ENCODE measurements around the gene DAPK1. TPM values are rescaled to one million over a fixed set of nuclear protein-coding genes. Genes with fewer than 3 reads are reported as not detected.

Gene DAPK1
- total and polyA plus RNA-seq, 2 donors (not counting 3 experiments of a cell fraction or from before 2014, with no cell fraction given): 58.9 to 119 TPM

DNA sequence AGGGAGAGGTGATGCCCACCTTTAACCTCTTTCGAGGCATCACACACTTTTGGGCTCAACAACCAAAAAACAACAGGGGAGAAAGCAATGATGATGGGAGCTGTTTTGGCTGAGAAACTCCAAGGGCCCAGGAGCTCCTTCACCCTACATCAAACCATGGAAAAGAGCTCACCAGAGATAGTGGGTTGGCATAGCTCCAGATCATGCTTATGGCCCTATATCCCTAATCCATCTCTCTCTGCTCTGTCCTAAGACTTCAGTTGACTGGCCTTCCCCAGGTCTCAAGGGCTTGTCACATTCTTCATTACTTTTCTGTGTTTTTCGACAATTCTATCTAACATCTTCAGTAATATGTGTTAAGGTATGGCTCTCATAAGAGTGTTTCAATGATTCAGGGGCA is 222.5 kb downstream of the DAPK1 start:
- ChIA-PET CTCF (no interaction called here), POLR2A (no interaction called here)
- Histone ChIP-seq H3K79me2 (ENCODE audit: control insufficient read depth, insufficient read depth, low read length) (no peaks in the 10 kb centered on the region), H3K9ac (replicated peaks; ENCODE audit: extremely low read depth, insufficient read depth, low read length) (no peak overlapping the region), H3K27me3 (ENCODE audit: control insufficient read depth in 2 of 2, insufficient read depth in 2 of 2, low read length in 2 of 2) (no peaks in the 10 kb centered on the region), H4K20me1 (replicated peaks; ENCODE audit: control insufficient read depth, extremely low read depth, insufficient read depth, low read length) (no peaks in the 10 kb centered on the region), H3K9me1 (replicated peaks; ENCODE audit: control insufficient read depth, extremely low read depth, insufficient read depth, low read length) (no peaks in the 10 kb centered on the region), H3K4me3 (replicated peaks in 1 of 3; ENCODE audit: insufficient read depth in 1 of 3, low read depth in 1 of 3, low read length in 3 of 3) (no peak overlapping the region), H3K4me2 (ENCODE audit: insufficient read depth, low read length) (no peak overlapping the region), H2AFZ (ENCODE audit: low read depth, low read length) (no peak overlapping the region), H3K9me3 (replicated peaks; ENCODE audit: control insufficient read depth, insufficient read depth, low read length) (no peaks in the 10 kb centered on the region), H3K4me1 (ENCODE audit: control insufficient read depth, extremely low read depth, insufficient read depth, low read length) (no peaks in the 10 kb centered on the region), H3K27ac (ENCODE audit: insufficient read depth, low read depth, low read length) (no peak overlapping the region), H3K36me3 (ENCODE audit: control insufficient read depth in 2 of 2, extremely low read depth in 1 of 2, insufficient read depth in 2 of 2, low read length in 2 of 2) (no peaks in the 10 kb centered on the region)
- DNase-seq (ENCODE audit: low read depth, low spot score) (no peak), FAIRE-seq (no peak)
- dilution Hi-C loops (cut with MboI; ENCODE audit: extremely low pct_ligation_motif_present, low sequenced_read_pairs): no loop called here
- intact Hi-C loops (cut with micrococcal nuclease): no loop called here
- no TSS peak for BruUV-seq (replicated peaks)
- no peak for TF ChIP-seq JUN (IDR thresholded peaks at IDR 0.05; ENCODE audit: borderline replicate concordance, insufficient read depth, insufficient read length, low read depth)
- TF ChIP-seq POLR2AphosphoS5 (IDR thresholded peaks at IDR 0.05; ENCODE audit: insufficient read depth, low read depth, low read length): no peak

DNA sequence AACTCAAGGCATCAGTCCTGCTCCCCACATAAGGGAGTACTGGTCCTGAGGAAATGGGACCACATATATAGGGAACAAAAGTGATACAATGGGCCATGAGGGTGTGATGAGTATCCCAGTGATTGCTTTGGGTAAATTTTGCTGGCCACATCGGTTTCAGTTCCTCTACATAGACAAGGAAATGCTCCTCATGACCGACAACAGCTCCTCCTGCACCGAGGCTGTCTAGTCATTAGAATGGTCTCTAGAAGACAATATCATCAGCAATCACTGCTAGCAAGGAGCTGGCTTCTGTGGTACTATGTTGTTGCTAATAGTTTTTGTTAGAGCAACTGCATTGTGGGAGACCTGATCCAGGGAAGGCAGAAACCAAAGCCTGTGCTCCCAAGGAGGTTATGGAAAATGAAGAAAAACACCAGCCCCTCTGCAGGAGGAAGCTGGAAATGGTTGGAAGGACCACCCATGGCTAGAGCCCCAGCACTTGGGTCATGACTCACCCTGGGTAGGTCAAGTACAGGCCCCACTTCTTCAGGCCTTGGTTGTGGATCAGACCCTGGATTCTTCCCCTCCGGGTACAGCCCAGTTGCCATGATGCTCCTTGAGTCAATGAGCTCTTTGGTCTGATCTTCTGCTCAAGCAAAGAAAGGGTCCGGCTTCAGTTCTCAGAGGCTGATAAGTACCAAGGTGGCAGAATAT is 224.9 kb downstream of the DAPK1 start:
- FAIRE-seq (no peak), DNase-seq (ENCODE audit: low read depth, low spot score) (no peak)
- H3K27me3 ChIP-seq (ENCODE audit: control insufficient read depth in 2 of 2, insufficient read depth in 2 of 2, low read length in 2 of 2): no peaks in the 10 kb centered on the region
- intact Hi-C loops (cut with micrococcal nuclease): no loop called here
- dilution Hi-C loops (cut with MboI; ENCODE audit: extremely low pct_ligation_motif_present, low sequenced_read_pairs): no loop called here
- no peaks in the 10 kb centered on the region for H3K36me3 ChIP-seq (ENCODE audit: control insufficient read depth in 2 of 2, extremely low read depth in 1 of 2, insufficient read depth in 2 of 2, low read length in 2 of 2)
- no peaks in the 10 kb centered on the region for H3K9me3 ChIP-seq (replicated peaks; ENCODE audit: control insufficient read depth, insufficient read depth, low read length)
- no peaks in the 10 kb centered on the region for H3K9me1 ChIP-seq (replicated peaks; ENCODE audit: control insufficient read depth, extremely low read depth, insufficient read depth, low read length)
- no peak overlapping the region for H3K27ac ChIP-seq (ENCODE audit: insufficient read depth, low read depth, low read length)
- no peak overlapping the region for H2AFZ ChIP-seq (ENCODE audit: low read depth, low read length)
- H3K9ac ChIP-seq (replicated peaks; ENCODE audit: extremely low read depth, insufficient read depth, low read length): no peak overlapping the region
- BruUV-seq (replicated peaks): no TSS peak
- TF ChIP-seq GATA2 (IDR thresholded peaks at IDR 0.05; ENCODE audit: insufficient read depth, insufficient read length, low read depth, low read length) (no peak), EZH2 (IDR thresholded peaks at IDR 0.05; ENCODE audit: borderline replicate concordance, low read depth, low read length, severe bottlenecking) (no peak), POLR2A (IDR thresholded peaks at IDR 0.05; ENCODE audit: low read depth, low read length) (no peak), JUN (IDR thresholded peaks at IDR 0.05; ENCODE audit: borderline replicate concordance, insufficient read depth, insufficient read length, low read depth) (no peak), FOS (IDR thresholded peaks at IDR 0.05; ENCODE audit: borderline replicate concordance, insufficient read depth, low read length) (no peak), POLR2AphosphoS5 (IDR thresholded peaks at IDR 0.05; ENCODE audit: insufficient read depth, low read depth, low read length) (no peak), MYC (IDR thresholded peaks at IDR 0.05; ENCODE audit: low read depth, low read length) (no peak)
- TF ChIP-seq, protein P1, sequence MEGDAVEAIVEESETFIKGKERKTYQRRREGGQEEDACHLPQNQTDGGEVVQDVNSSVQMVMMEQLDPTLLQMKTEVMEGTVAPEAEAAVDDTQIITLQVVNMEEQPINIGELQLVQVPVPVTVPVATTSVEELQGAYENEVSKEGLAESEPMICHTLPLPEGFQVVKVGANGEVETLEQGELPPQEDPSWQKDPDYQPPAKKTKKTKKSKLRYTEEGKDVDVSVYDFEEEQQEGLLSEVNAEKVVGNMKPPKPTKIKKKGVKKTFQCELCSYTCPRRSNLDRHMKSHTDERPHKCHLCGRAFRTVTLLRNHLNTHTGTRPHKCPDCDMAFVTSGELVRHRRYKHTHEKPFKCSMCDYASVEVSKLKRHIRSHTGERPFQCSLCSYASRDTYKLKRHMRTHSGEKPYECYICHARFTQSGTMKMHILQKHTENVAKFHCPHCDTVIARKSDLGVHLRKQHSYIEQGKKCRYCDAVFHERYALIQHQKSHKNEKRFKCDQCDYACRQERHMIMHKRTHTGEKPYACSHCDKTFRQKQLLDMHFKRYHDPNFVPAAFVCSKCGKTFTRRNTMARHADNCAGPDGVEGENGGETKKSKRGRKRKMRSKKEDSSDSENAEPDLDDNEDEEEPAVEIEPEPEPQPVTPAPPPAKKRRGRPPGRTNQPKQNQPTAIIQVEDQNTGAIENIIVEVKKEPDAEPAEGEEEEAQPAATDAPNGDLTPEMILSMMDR (IDR thresholded peaks at IDR 0.05; ENCODE audit: extremely low read depth in 1 of 2, insufficient read depth in 1 of 2, low read depth in 1 of 2, low read length in 2 of 2): no peak
- TF ChIP-seq, protein P2, sequence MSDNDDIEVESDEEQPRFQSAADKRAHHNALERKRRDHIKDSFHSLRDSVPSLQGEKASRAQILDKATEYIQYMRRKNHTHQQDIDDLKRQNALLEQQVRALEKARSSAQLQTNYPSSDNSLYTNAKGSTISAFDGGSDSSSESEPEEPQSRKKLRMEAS (IDR thresholded peaks at IDR 0.05; ENCODE audit: insufficient read depth, insufficient read length): no peak
- ChIA-PET CTCF (interaction anchor here (1.3 to 2.1 kb wide), 3 partner anchors 9 to 37 kb away, joined by 3 to 6 read pairs (median 4); no protein-coding TSS in a partner anchor), POLR2A (no interaction called here)
- H4K20me1 ChIP-seq (replicated peaks; ENCODE audit: control insufficient read depth, extremely low read depth, insufficient read depth, low read length): no peaks in the 10 kb centered on the region
- no peaks in the 10 kb centered on the region for H3K79me2 ChIP-seq (ENCODE audit: control insufficient read depth, insufficient read depth, low read length)
- H3K4me3 ChIP-seq (replicated peaks in 1 of 3; ENCODE audit: insufficient read depth in 1 of 3, low read depth in 1 of 3, low read length in 3 of 3): no peak overlapping the region
- H3K4me1 ChIP-seq (ENCODE audit: control insufficient read depth, extremely low read depth, insufficient read depth, low read length): no peaks in the 10 kb centered on the region
- no peak overlapping the region for H3K4me2 ChIP-seq (ENCODE audit: insufficient read depth, low read length)
